ENCODE measurements around the gene TIAM1.

DNA sequence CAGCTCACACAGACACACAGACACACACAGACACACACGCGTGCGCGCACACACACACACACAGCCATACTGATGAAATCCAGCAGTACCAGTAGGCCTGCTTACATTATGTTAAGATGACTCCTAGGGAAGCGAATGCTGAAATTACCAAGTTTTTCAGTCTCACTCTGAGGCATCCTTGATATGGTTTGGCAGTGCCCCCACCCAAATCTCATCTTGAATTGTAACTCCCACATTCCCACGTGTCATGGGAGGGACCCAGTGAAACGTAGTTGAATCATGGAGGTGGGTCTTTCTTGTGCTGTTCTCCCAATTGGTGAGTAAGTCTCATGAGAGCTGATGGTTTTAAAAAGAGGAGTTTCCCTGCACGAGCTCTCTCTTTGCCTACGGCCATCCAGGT is 64.1 kb downstream of the TIAM1 start:
- TF ChIP-seq GATA2 (IDR thresholded peaks at IDR 0.05; ENCODE audit: low read depth, low read length), result no peak
- TF ChIP-seq GATA3 (IDR thresholded peaks at IDR 0.05; ENCODE audit: low read depth, low read length), result no peak

All from SH-SY5Y (cell line).